IPS-20b (cell line): ENCODE results near the gene CSF2.

Source experiments
- H3K27ac ChIP-seq: one replicate; pipeline ENCODE4 v1.5.1; 2013; ENCODE audit warnings: low read length
- H3K27me3 ChIP-seq: 2 replicates; pipeline ENCODE4 v1.6.1; 2013; ENCODE audit warnings: mild to moderate bottlenecking, low read length, inconsistent platforms; ENCODE audit not compliant: insufficient read depth
- H3K36me3 ChIP-seq: 2 replicates; pipeline ENCODE4 v1.6.1; 2013; ENCODE audit warnings: low read depth, mild to moderate bottlenecking, inconsistent platforms, low read length, moderate library complexity; ENCODE audit not compliant: insufficient read depth
- H3K4me1 ChIP-seq: 2 replicates; pipeline ENCODE4 v1.6.1; 2013; ENCODE audit warnings: mild to moderate bottlenecking, control low read depth, inconsistent platforms, low read length, moderate library complexity; ENCODE audit not compliant: insufficient read depth
- H3K4me3 ChIP-seq: 2 replicates; pipeline ENCODE4 v1.5.1; 2013; ENCODE audit warnings: mild to moderate bottlenecking, low read length, inconsistent platforms
- H3K9ac ChIP-seq: 2 replicates; pipeline ENCODE4 v1.6.1; 2013; ENCODE audit warnings: low read depth, mild to moderate bottlenecking, inconsistent platforms, low read length, moderate library complexity
- H3K9me3 ChIP-seq: 2 replicates; pipeline ENCODE4 v1.6.1; 2013; ENCODE audit warnings: mild to moderate bottlenecking, low read depth, low read length, inconsistent platforms; ENCODE audit not compliant: insufficient read depth

Gene CSF2

DNA sequence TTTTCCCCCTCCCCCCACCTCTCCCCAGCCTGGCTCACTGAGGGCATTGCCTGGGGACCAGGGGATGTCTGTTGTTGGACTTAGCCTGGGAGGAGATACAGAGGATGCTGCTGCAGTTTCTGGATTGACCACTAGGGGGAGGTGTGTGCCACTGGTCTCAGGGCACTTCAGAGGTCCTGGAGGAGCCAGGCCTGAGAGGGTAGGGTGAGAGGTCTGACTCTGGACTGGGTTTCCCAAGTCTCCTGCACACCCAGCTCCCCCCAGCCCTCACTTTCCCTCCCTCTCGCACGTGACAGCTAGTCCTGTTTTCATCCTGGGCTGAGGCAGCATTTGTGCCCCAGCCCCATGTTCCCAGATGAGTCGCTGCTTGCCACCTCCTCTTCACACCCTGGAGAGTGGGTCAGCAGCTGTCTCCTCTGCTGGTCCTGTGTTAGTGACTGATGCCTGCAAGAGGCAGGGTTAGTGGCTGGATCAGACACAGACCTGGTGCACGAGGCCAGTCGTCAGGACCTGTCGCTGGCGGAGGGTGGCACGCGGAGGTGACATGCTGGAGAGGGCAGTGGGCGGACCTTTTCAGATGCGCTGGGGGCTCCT is 8.8 kb upstream of the CSF2 start:
- Histone ChIP-seq H3K4me3 (no peak overlapping the region), H3K27me3 (no peaks in the 10 kb centered on the region), H3K4me1 (0 out of 2 replicates have a peak, but pooled peaks cover 4% of the 10 kb centered on the region), H3K9me3 (no peaks in the 10 kb centered on the region), H3K27ac (no peak overlapping the region), H3K36me3 (no peaks in the 10 kb centered on the region), H3K9ac (no peak overlapping the region)

DNA sequence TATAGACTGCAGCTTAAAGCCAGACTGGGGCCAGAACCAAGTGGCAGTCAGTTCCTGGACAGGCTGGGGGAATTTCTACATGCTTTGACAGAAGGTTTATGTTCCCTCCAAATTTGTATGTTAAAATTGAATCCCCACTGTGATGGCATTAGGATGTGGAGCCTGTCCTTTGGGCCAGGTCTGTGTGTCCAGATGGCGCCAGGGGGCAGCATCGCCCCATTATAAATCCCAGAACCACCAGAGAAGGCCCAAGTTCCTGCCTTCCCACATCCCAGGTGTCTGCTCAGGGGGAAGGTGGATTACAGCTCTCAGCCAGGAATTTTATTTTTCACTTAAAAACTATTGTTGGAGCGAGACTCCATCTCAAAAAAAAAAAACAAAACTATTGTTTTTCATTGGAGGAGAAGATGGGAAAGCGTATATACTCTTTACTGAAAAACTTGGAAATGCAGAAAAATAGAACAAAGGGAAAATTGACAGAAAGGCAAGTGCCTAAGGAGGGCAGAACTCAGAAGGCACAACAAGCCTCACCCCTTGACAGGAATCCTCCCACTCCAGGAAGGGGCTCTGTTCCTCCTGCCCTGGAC is 8.1 kb upstream of the CSF2 start:
- no peak overlapping the region for H3K9ac ChIP-seq
- no peaks in the 10 kb centered on the region for H3K27me3 ChIP-seq
- no peaks in the 10 kb centered on the region for H3K36me3 ChIP-seq
- no peak overlapping the region for H3K27ac ChIP-seq
- H3K4me1 ChIP-seq = 0 out of 2 replicates have a peak, but pooled peaks cover 4% of the 10 kb centered on the region
- no peaks in the 10 kb centered on the region for H3K9me3 ChIP-seq
- H3K4me3 ChIP-seq = no peak overlapping the region

DNA sequence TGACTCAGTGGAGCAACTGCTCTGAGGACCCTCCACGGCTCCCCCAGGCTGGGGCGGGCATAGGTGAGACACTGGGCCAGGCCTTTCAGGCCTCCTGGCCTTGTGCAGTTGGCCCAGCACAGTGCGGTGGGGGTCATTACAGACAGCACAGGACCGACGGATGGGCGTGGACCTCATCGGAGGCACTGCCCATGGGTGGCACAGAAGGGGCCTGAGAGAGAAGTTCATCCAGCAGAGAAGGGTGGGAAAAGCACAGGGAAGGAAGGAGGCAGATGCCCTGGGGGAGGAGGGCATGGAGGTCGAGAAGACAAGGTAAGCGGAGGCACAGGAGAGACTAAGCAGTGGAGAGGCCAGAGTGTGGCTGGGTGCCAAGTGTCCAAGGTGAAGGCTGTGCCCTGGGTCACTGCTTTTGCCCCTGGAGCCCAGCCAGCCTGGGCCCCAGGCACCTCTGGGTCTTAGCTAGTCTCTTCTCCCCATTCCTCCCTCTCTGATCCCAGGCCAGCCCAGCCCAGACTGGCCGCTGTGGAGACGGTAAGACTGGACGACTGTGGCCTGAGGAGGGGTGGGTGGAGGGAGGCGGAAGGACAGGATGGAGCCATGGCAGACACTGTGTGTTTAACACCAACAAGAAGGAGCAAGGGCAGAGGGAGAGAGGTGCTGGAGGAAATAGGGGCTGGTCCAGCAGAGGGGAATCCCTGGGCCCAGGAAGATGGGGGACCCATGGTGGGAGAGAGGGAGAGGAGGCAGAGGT is 7.5 kb upstream of the CSF2 start:
- Histone ChIP-seq H3K36me3 (no peaks in the 10 kb centered on the region), H3K9me3 (no peaks in the 10 kb centered on the region), H3K27me3 (no peaks in the 10 kb centered on the region), H3K27ac (no peak overlapping the region), H3K9ac (no peak overlapping the region), H3K4me3 (no peak overlapping the region), H3K4me1 (no peaks in the 10 kb centered on the region)

DNA sequence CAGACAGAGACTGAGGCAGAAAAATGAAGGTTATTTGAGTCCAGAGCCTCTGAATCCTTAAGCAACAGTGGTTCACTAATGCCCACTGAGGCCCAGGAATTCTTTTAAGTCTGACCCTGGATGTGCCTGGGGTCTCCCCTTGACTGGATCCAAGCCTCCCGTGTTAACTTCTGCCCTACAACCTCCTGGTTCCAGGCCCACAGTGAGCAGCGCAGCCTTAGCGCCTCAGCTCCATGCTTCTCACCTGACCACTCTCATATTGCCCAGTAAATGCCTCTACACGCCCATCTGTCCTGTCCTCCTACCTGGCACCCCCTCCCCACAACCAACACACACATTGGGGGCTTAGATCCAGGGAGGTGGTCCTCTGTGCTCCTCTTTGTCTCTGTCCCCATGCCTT is 6.7 kb upstream of the CSF2 start:
- Histone ChIP-seq H3K9me3 (no peaks in the 10 kb centered on the region), H3K27me3 (no peaks in the 10 kb centered on the region), H3K36me3 (no peaks in the 10 kb centered on the region), H3K4me1 (no peaks in the 10 kb centered on the region), H3K9ac (no peak overlapping the region), H3K4me3 (no peak overlapping the region), H3K27ac (no peak overlapping the region)

DNA sequence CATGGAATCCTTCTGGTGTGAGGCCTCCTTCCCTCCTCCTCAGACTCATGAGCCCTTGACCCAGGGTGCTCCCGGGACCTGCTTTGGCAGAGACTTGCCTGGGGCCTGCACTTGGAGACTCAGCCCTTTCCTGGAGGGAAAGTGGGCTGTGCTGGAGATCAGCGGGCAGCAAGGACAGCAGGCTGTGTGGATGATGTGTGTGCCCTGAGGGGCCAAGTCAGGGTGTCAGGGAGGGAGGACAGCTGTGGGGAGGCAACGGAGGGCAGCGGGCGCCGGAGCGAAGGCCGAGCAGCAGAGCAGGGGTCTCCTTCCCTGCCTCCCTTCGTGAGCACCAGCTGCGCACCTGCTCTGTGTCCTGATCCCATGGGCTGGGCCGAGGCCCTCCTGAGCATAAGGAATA is 6.1 kb upstream of the CSF2 start:
- Histone ChIP-seq H3K27ac (no peak overlapping the region), H3K9me3 (no peaks in the 10 kb centered on the region), H3K9ac (no peak overlapping the region), H3K4me1 (no peaks in the 10 kb centered on the region), H3K4me3 (no peak overlapping the region), H3K27me3 (no peaks in the 10 kb centered on the region), H3K36me3 (no peaks in the 10 kb centered on the region)

DNA sequence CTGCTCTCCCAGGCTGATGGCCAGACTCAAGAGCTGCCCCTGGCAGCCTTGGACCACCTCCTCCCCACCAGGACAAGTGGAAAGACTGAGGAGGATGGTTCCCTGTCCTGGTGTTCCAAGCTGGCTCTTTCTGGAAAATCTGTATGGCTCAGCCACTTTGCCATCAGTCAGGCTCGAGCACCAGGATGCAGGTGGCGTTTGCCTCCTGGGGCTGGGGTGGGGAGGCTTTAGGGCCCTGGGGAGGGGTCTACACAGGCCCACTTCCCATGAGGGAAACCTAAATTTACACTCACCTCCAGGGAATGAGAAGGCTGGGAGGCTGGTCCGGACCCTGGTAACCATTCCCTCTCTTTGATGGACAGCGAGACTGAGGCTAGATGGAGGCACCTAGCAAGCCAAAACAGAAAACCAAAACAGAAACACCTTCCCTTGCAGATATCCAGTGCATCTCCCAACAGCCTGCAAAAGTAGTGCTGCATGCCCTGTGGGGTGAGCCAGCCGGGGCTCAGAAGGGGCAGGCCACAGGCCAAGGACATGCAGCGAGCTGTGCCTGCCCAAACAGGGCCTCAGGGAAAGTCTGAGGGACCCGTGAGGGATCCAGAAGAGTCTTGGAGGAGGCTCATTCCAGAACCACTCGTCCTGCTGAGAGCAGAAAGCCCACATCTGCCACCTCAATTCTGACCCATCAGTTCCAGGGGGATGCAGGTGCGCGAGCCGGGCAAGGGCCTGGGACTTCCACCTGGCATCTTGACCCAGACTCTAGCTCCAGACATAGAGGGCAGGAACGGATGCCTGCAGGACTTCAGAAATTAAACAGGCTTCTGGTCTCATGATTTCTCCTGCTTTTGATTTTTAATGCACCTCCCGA is 5.4 kb upstream of the CSF2 start:
- Histone ChIP-seq H3K4me3 (no peak overlapping the region), H3K9ac (no peak overlapping the region), H3K27me3 (no peaks in the 10 kb centered on the region), H3K4me1 (no peaks in the 10 kb centered on the region), H3K36me3 (no peaks in the 10 kb centered on the region), H3K9me3 (no peaks in the 10 kb centered on the region), H3K27ac (no peak overlapping the region)

DNA sequence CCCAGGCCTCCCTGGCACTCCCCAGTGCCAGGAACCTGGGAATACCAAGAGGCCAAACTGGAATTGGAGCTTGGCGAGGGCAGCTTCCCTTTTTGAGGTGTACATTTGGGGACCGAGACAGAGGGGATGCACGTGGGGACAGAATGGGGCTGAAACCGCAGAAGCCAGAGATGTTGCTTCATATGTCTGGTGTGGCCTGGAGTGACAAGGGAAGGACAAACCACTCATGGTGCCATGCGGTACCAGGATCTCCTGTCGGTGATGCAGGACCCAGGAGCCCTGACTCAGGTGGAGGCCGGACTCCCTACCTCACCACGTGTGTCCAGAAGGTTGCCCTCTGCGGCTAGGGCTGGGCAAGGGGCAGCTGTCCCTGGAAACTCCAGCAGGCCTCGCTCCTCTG is 4.0 kb upstream of the CSF2 start:
- no peak overlapping the region for H3K9ac ChIP-seq
- no peak overlapping the region for H3K27ac ChIP-seq
- no peaks in the 10 kb centered on the region for H3K4me1 ChIP-seq
- no peak overlapping the region for H3K4me3 ChIP-seq
- no peaks in the 10 kb centered on the region for H3K27me3 ChIP-seq
- no peaks in the 10 kb centered on the region for H3K36me3 ChIP-seq
- H3K9me3 ChIP-seq = no peaks in the 10 kb centered on the region

DNA sequence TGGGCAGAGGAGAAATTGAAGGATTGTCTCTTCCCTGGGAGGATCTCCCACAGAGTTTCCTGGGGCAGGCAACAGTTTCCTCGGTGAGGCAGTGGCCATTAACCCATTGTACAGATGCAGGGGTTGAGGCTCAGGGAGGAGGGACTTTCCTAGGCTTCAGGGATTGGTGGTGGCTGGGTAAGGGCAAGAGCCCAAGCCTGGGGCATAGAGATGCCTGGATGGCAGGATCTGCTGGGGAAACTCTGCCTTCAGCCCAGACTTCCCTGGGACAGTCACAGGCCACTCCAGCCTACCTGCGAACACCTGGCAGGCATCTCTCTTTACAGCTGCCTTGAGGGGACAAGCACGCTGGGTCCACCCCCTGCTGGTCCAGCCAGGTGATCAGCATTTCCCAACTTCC is 3.6 kb upstream of the CSF2 start:
- Histone ChIP-seq H3K9ac (no peak overlapping the region), H3K36me3 (no peaks in the 10 kb centered on the region), H3K4me3 (no peak overlapping the region), H3K9me3 (no peaks in the 10 kb centered on the region), H3K4me1 (no peaks in the 10 kb centered on the region), H3K27ac (no peak overlapping the region), H3K27me3 (no peaks in the 10 kb centered on the region)

DNA sequence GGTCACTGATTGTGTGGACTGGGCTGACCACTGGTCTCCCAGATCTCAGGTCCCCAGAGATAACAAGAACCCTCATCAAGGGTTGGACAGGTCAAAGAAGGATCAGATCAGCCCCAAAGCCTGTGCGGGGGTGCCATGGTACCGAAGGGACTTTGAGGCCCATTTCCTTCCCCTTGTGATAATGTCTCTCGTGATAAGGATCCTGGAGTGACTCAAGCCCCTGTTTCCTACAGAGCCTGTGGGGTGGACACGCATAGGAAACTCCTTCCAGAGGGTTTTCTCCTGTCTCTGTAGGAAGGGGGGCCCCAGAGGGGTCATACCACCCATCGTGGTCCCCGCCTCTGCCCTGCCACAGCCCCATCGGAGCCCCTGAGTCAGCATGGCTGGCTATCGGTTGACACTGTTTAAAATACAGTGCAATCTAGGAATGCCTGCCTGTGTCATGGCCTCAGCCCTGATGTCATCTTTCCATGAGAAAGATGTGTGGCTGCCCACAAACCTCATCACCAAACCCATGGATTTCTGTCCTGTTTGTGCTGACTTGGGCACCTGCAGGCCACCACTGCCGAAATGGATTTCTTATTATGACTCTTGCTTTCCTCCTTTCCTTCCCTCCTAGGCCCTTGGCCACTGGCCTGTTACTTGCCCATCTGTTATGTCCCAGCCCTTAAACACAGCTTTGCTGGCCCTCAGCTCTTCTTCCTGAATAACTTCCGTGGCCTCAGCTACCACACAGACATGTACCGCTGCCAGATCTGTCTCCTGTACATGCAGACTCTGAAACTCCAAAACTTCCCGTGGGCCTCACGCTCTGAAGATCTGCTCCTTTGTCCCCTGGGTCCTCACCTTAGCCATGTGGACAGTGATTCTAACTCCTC is 2.9 kb upstream of the CSF2 start:
- no peaks in the 10 kb centered on the region for H3K36me3 ChIP-seq
- H3K9me3 ChIP-seq = no peaks in the 10 kb centered on the region
- no peak overlapping the region for H3K27ac ChIP-seq
- no peaks in the 10 kb centered on the region for H3K27me3 ChIP-seq
- H3K4me3 ChIP-seq = no peak overlapping the region
- no peak overlapping the region for H3K9ac ChIP-seq
- no peaks in the 10 kb centered on the region for H3K4me1 ChIP-seq

DNA sequence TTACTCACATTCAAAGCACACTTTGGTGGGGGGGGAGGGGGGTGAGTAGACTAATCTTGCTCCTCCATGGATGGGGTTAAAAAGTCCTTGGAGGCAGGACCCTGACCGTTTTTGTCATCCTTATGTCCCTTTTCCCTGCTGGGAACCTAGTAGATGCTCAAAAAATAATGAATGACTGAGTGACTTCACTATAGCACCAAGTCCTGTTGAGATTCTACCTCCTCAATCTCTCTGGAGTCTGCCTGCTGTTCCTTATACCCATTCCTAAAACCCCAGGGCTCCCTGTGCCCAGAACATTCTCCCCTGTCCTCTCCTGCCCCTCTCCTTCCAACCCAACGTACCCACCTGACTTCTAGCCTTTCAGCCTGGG is 2.3 kb upstream of the CSF2 start:
- no peaks in the 10 kb centered on the region for H3K27me3 ChIP-seq
- no peak overlapping the region for H3K27ac ChIP-seq
- H3K9ac ChIP-seq = no peak overlapping the region
- H3K36me3 ChIP-seq = no peaks in the 10 kb centered on the region
- H3K9me3 ChIP-seq = no peaks in the 10 kb centered on the region
- no peak overlapping the region for H3K4me3 ChIP-seq
- H3K4me1 ChIP-seq = no peaks in the 10 kb centered on the region

DNA sequence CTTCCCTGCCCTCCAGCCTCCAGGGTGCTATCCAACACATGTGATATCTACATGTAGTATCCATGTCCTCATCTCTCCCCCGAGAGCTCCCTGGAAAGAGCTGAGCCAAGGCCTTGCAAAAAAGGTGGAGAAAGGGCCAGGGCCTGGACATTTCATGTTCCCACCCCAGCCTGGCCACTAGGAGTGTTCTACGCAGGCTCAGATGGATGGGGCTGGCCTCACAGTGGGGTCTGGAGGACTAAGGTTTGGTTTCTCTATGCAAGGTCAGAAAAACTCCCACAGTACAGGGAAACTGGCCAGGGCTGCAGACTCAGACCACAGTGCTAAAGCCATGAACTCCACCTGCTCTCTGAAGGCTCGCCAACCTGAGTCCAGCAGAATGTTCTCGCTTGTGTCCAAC is 1.5 kb upstream of the CSF2 start:
- H3K4me1 ChIP-seq = no peaks in the 10 kb centered on the region
- H3K27ac ChIP-seq = no peak overlapping the region

More for the DNA sequence above, 1.5 kb upstream of the CSF2 start:
- no peaks in the 10 kb centered on the region for H3K36me3 ChIP-seq
- H3K4me3 ChIP-seq = no peak overlapping the region
- no peak overlapping the region for H3K9ac ChIP-seq
- no peaks in the 10 kb centered on the region for H3K27me3 ChIP-seq
- H3K9me3 ChIP-seq = no peaks in the 10 kb centered on the region
